ENCODE data around the gene PHF13.
"Not testable (repeated sequence)": the region's sequence is repeated elsewhere in the genome, so short reads cannot be mapped to it uniquely, and the experiment has no call there.

Gene PHF13

DNA sequence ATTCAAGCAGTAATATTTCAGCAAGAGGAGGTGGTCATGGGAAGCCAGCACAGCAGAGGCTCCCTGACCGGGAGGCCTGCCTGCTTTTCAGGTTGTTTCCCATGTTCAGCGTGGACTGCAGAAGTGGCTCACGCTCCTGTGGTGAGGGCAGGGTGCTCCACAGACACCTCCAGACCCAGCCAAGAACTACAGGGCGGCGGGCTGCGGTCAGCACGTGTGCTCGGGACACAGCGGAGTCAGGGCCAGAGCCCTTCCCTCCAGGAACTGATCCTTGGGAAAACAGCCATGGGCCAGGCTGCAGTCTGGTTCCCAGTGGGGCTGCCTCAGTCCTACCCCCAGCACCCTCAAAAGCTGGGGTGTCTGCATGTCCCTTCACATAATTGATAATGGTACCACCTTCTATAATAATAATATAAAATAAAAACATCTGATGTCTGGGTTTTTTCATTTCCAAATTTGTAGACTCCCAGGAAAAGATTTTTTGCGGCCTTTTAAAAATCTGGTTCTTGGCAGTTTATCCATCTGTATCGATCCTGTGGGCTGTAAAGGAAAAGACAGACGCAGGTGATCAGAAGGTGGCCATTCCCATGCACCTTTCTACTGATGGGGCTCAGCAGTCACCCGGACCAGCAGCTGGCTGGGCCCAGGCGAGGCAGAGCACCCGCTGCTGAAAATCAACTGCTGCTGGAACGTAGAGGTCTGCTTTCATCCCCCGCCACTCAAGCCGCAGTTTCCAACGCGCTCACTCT is 21.8 kb downstream of the PHF13 start:
- Histone ChIP-seq H3K27me3 (ENCODE audit: control insufficient read depth, insufficient read depth, low read length) (no peaks in the 10 kb centered on the region), H3K4me3 (ENCODE audit: low read depth, low read length) (no peak overlapping the region), H3K4me1 (ENCODE audit: control insufficient read depth, insufficient read depth, low read length) (no peaks in the 10 kb centered on the region), H3K9me3 (ENCODE audit: control insufficient read depth, insufficient read depth, low read depth, low read length) (no peaks in the 10 kb centered on the region), H3K27ac (ENCODE audit: low read depth, low read length) (no peak overlapping the region), H3K9ac (ENCODE audit: low read length) (no peak overlapping the region), H3K36me3 (ENCODE audit: control insufficient read depth, insufficient read depth, low read length) (peaks cover 81% of the 10 kb centered on the region)

DNA sequence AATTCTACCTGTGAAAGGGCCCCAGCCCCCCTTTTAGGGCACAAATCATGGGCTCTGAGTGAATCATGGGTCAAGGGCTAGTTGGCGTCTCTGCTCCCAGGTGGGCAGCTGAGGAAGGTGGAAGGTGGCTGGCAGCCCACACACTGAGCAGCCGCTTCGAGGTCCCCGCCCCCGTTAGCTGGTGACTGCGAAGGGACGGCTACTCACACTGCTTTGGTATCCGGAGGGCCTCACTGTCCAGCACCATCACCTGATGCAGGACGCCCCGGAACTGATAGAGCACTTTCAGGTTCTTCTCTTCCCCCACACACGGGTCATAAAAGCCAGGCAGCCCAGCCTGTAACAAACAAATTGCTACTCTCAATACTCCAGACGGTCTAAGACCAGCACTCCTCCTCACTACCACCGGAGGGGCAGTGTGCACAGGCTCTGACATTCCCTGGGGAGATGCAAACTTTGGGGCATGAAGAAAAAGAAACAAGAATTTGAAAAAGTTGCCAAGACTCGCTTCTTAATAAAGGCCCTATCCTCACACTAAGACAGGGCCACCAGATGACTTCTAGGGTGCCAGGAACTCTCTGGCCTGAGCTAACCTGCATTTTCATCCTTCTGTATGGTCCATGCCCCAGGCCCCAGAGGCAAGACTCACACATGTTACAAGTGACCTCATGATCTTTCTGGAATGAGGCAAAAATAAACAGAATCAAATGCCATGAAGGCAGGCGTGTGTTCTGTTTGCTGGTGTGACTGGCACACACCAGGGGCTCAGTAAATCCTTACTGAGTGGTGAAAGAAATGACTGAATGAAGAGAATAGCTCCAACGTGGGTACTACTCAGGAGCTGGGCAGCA is 22.6 kb downstream of the PHF13 start:
- H3K9ac ChIP-seq (ENCODE audit: low read length), result no peak overlapping the region
- no peaks in the 10 kb centered on the region for H3K9me3 ChIP-seq (ENCODE audit: control insufficient read depth, insufficient read depth, low read depth, low read length)
- H3K27ac ChIP-seq (ENCODE audit: low read depth, low read length), result no peak overlapping the region
- H3K4me1 ChIP-seq (ENCODE audit: control insufficient read depth, insufficient read depth, low read length), result no peaks in the 10 kb centered on the region
- H3K27me3 ChIP-seq (ENCODE audit: control insufficient read depth, insufficient read depth, low read length), result no peaks in the 10 kb centered on the region
- H3K36me3 ChIP-seq (ENCODE audit: control insufficient read depth, insufficient read depth, low read length), result peaks cover 88% of the 10 kb centered on the region
- H3K4me3 ChIP-seq (ENCODE audit: low read depth, low read length), result no peak overlapping the region

- not testable (repeated sequence) for H3K9ac ChIP-seq (ENCODE audit: low read length); H3K4me1 ChIP-seq (ENCODE audit: control insufficient read depth, insufficient read depth, low read length); H3K27me3 ChIP-seq (ENCODE audit: control insufficient read depth, insufficient read depth, low read length); H3K9me3 ChIP-seq (ENCODE audit: control insufficient read depth, insufficient read depth, low read depth, low read length); H3K4me3 ChIP-seq (ENCODE audit: low read depth, low read length); H3K27ac ChIP-seq (ENCODE audit: low read depth, low read length)
- H3K36me3 ChIP-seq (ENCODE audit: control insufficient read depth, insufficient read depth, low read length), result peaks cover 92% of the 10 kb centered on the region
Measured at GRCh38 chr1:6636778-6637177, 23.2 kb downstream of the PHF13 start.

DNA sequence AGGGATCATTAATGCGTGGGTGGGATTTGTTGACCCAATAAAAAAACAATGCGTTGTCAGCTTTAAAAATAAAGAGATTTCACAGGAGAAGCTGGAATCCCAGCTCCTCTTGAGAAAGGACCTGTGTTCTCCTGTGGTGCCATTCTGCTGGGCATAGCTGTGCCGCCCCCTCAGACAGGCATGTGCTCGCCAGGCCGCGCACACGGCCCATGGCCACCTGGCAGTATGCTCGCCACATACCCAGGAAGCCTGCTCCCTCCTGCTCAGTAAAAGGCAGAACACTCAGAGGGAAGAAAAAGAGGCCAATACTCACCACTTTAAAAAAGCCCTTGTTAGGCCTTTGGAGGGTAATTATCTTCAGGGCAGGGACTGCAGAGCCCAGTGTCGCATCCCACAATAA is 24.2 kb downstream of the PHF13 start:
- H3K9me3 ChIP-seq (ENCODE audit: control insufficient read depth, insufficient read depth, low read depth, low read length), result no peaks in the 10 kb centered on the region
- no peaks in the 10 kb centered on the region for H3K4me1 ChIP-seq (ENCODE audit: control insufficient read depth, insufficient read depth, low read length)
- H3K9ac ChIP-seq (ENCODE audit: low read length), result no peak overlapping the region
- no peaks in the 10 kb centered on the region for H3K27me3 ChIP-seq (ENCODE audit: control insufficient read depth, insufficient read depth, low read length)
- peaks cover 95% of the 10 kb centered on the region for H3K36me3 ChIP-seq (ENCODE audit: control insufficient read depth, insufficient read depth, low read length)
- no peak overlapping the region for H3K4me3 ChIP-seq (ENCODE audit: low read depth, low read length)
- H3K27ac ChIP-seq (ENCODE audit: low read depth, low read length), result no peak overlapping the region

- H3K4me1 ChIP-seq (ENCODE audit: control insufficient read depth, insufficient read depth, low read length), result no peaks in the 10 kb centered on the region
- no peak overlapping the region for H3K27ac ChIP-seq (ENCODE audit: low read depth, low read length)
- H3K4me3 ChIP-seq (ENCODE audit: low read depth, low read length), result no peak overlapping the region
- H3K27me3 ChIP-seq (ENCODE audit: control insufficient read depth, insufficient read depth, low read length), result no peaks in the 10 kb centered on the region
- no peaks in the 10 kb centered on the region for H3K9me3 ChIP-seq (ENCODE audit: control insufficient read depth, insufficient read depth, low read depth, low read length)
- H3K36me3 ChIP-seq (ENCODE audit: control insufficient read depth, insufficient read depth, low read length), result peaks cover 93% of the 10 kb centered on the region
- no peak overlapping the region for H3K9ac ChIP-seq (ENCODE audit: low read length)
Measured at GRCh38 chr1:6638226-6638625, 24.7 kb downstream of the PHF13 start.

GRCh38 chr1:6640867-6641266 is 27.3 kb downstream of the PHF13 start:
- not testable (repeated sequence) for H3K4me1 ChIP-seq (ENCODE audit: control insufficient read depth, insufficient read depth, low read length); H3K9ac ChIP-seq (ENCODE audit: low read length); H3K9me3 ChIP-seq (ENCODE audit: control insufficient read depth, insufficient read depth, low read depth, low read length); H3K4me3 ChIP-seq (ENCODE audit: low read depth, low read length); H3K27ac ChIP-seq (ENCODE audit: low read depth, low read length); H3K27me3 ChIP-seq (ENCODE audit: control insufficient read depth, insufficient read depth, low read length)
- peaks cover 90% of the 10 kb centered on the region for H3K36me3 ChIP-seq (ENCODE audit: control insufficient read depth, insufficient read depth, low read length)

DNA sequence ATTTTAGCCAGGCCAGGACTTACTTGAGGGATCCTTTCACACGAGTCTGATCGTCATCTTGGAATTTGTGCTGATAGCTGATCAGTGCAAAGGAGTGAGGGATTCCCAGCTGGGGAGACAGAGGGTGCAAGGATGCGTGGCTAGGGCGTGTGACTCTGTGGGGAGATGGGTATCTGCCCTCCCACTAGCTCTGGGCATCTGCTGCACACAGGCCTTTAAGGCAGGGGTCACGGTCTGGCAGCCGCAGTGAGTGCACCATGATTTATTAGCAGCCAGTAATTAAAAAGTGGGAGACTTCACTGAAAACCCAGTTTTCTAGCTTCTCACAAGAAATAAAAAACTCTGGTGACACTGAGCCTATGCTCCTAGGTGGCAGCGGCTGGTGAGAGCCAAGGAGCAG is 31.5 kb downstream of the PHF13 start:
- Histone ChIP-seq H3K9me3 (ENCODE audit: control insufficient read depth, insufficient read depth, low read depth, low read length) (no peaks in the 10 kb centered on the region), H3K36me3 (ENCODE audit: control insufficient read depth, insufficient read depth, low read length) (peaks cover 66% of the 10 kb centered on the region), H3K4me1 (ENCODE audit: control insufficient read depth, insufficient read depth, low read length) (no peaks in the 10 kb centered on the region), H3K27ac (ENCODE audit: low read depth, low read length) (no peak overlapping the region), H3K4me3 (ENCODE audit: low read depth, low read length) (no peak overlapping the region), H3K9ac (ENCODE audit: low read length) (no peak overlapping the region), H3K27me3 (ENCODE audit: control insufficient read depth, insufficient read depth, low read length) (no peaks in the 10 kb centered on the region)

DNA sequence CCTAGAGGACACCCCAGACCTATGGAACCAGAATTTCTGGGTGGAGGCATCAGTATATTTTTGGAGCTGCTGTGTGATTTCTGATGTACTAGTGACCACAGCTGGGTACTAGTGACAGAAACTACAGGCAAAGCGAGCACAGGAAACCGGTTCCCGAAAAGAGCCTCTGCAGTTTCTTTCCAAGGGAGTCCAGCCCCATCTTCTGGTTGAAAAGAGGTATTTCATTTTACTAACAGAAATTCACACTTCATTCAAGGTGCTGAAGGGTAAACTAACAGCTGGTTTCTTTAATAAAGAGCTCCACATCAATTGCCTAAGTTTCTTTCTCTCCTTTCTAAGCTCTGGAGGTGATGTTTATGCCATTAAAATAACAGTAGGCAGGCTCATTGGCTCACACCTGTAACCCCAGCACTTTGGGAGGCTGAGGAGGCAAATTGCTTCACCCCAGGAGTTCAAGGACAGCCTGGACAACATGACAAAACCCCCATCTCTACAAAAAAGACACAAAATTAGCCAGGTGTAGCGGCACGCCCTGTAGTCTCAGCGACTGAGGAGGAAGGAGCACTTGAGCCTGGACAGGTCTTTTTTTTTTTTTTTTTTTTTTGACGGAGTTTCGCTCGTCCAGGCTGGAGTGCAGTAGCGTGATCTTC is 33.1 kb downstream of the PHF13 start:
- peaks cover 67% of the 10 kb centered on the region for H3K36me3 ChIP-seq (ENCODE audit: control insufficient read depth, insufficient read depth, low read length)
- H3K27me3 ChIP-seq (ENCODE audit: control insufficient read depth, insufficient read depth, low read length), result no peaks in the 10 kb centered on the region
- no peaks in the 10 kb centered on the region for H3K4me1 ChIP-seq (ENCODE audit: control insufficient read depth, insufficient read depth, low read length)
- H3K27ac ChIP-seq (ENCODE audit: low read depth, low read length), result no peak overlapping the region
- no peaks in the 10 kb centered on the region for H3K9me3 ChIP-seq (ENCODE audit: control insufficient read depth, insufficient read depth, low read depth, low read length)
- no peak overlapping the region for H3K9ac ChIP-seq (ENCODE audit: low read length)
- H3K4me3 ChIP-seq (ENCODE audit: low read depth, low read length), result no peak overlapping the region

DNA sequence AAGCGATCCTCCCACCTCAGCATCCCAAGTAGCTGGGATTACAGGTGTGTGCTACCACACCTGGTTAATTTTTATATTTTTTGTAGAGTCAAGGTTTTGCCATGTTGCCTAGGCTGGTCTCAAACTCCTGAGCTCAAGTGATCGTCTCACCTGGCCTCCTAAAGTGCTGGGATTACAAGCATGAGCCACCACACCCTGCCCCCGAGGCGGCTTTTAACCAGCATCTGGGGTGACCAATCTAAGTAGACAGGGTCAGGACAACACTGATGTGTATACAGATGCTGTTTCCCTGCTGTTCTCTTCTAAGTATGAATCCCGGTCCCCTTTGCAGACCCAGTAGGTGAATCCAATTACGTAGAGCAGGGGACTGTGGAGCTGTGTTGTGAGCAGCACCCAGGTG is 35.0 kb downstream of the PHF13 start:
- H3K4me1 ChIP-seq (ENCODE audit: control insufficient read depth, insufficient read depth, low read length), result no peaks in the 10 kb centered on the region
- H3K27ac ChIP-seq (ENCODE audit: low read depth, low read length), result no peak overlapping the region
- peaks cover 69% of the 10 kb centered on the region for H3K36me3 ChIP-seq (ENCODE audit: control insufficient read depth, insufficient read depth, low read length)
- H3K9me3 ChIP-seq (ENCODE audit: control insufficient read depth, insufficient read depth, low read depth, low read length), result no peaks in the 10 kb centered on the region
- no peaks in the 10 kb centered on the region for H3K27me3 ChIP-seq (ENCODE audit: control insufficient read depth, insufficient read depth, low read length)
- H3K4me3 ChIP-seq (ENCODE audit: low read depth, low read length), result no peak overlapping the region
- H3K9ac ChIP-seq (ENCODE audit: low read length), result no peak overlapping the region

DNA sequence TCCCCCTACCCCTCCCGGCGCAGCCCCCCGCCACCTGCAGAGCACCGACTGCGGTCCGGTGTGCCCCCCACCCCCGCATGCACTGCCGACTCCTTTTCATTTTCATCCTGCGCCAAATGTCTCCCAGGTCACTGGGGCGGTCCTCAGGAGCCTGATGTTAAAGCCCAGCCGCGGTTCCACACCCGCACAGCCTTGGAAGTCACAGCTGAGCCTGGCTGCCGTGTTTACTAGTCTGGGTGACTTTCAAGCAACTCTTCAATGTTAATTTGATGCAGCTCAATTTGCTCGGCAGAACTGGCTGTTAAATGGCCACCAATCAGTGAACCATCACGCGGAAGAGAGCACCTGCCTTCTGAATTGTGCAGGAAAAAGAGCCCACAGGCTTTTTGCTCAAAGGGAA is 38.4 kb downstream of the PHF13 start:
- Histone ChIP-seq H3K4me3 (ENCODE audit: low read depth, low read length) (no peak overlapping the region), H3K9ac (ENCODE audit: low read length) (no peak overlapping the region), H3K27ac (ENCODE audit: low read depth, low read length) (no peak overlapping the region), H3K27me3 (ENCODE audit: control insufficient read depth, insufficient read depth, low read length) (no peaks in the 10 kb centered on the region), H3K4me1 (ENCODE audit: control insufficient read depth, insufficient read depth, low read length) (no peaks in the 10 kb centered on the region), H3K9me3 (ENCODE audit: control insufficient read depth, insufficient read depth, low read depth, low read length) (no peaks in the 10 kb centered on the region), H3K36me3 (ENCODE audit: control insufficient read depth, insufficient read depth, low read length) (peaks cover 54% of the 10 kb centered on the region)

- H3K36me3 ChIP-seq (ENCODE audit: control insufficient read depth, insufficient read depth, low read length), result peaks cover 62% of the 10 kb centered on the region
- H3K4me1 ChIP-seq (ENCODE audit: control insufficient read depth, insufficient read depth, low read length), result no peaks in the 10 kb centered on the region
- H3K4me3 ChIP-seq (ENCODE audit: low read depth, low read length), result no peak overlapping the region
- H3K9ac ChIP-seq (ENCODE audit: low read length), result no peak overlapping the region
- H3K27me3 ChIP-seq (ENCODE audit: control insufficient read depth, insufficient read depth, low read length), result no peaks in the 10 kb centered on the region
- H3K9me3 ChIP-seq (ENCODE audit: control insufficient read depth, insufficient read depth, low read depth, low read length), result no peaks in the 10 kb centered on the region
- no peak overlapping the region for H3K27ac ChIP-seq (ENCODE audit: low read depth, low read length)
Measured at GRCh38 chr1:6652986-6653385, 39.5 kb downstream of the PHF13 start.

Measured in HUES6 (cell line).